Liver (tissue), 3 donors: ENCODE measurements around the gene ANKRD6.

Source experiments
- CTCF ChIP-seq: fragments of 150-350 bp; IDR thresholded peaks from 2 replicates; pipeline ENCODE4 v1.5.1; 2017; ENCODE audit warnings: improper control_type of control experiment, low read depth, low read length; ENCODE audit not compliant: missing input control
- FOXA1 ChIP-seq: IDR thresholded peaks from 2 replicates; pipeline ENCODE4 v1.6.1; 2016; ENCODE audit warnings: antibody characterized with exemption
- GABPA ChIP-seq, 2 donors: IDR thresholded peaks in 1 of 2; conservative IDR thresholded peaks in 1 of 2; 2 replicates each; pipeline ENCODE4 v1.6.1; 2016; ENCODE audit warnings: antibody characterized with exemption in 2 of 2, mild to moderate bottlenecking in 1 of 2, moderate library complexity in 1 of 2
- HNF4G ChIP-seq: IDR thresholded peaks from 2 replicates; pipeline ENCODE4 v1.6.1; 2016; ENCODE audit warnings: antibody characterized with exemption
- SP1 ChIP-seq: IDR thresholded peaks from 2 replicates; pipeline ENCODE4 v1.6.1; 2018; ENCODE audit warnings: antibody characterized with exemption, mild to moderate bottlenecking
- YY1 ChIP-seq: IDR thresholded peaks from 2 replicates; pipeline ENCODE4 v1.6.1; 2016; ENCODE audit warnings: antibody characterized with exemption, mild to moderate bottlenecking
- ZBTB33 ChIP-seq: IDR thresholded peaks from 2 replicates; pipeline ENCODE4 v1.6.1; 2016; ENCODE audit warnings: antibody characterized with exemption
- donor health status: healthy.
- donor health status: healthy.

- no peak for TF ChIP-seq CTCF
- TF ChIP-seq SP1, result no peak
- no peak for TF ChIP-seq ZBTB33
- no peak for TF ChIP-seq FOXA1
- TF ChIP-seq HNF4G, result no peak
- TF ChIP-seq YY1, result no peak
- no peak for TF ChIP-seq GABPA (IDR thresholded peaks at IDR 0.05 in 1 of 2, conservative IDR thresholded peaks at IDR 0.05 in 1 of 2)
These were observed 190.8 kb downstream of the ANKRD6 start for GRCh38 chr6:89623749-89624148.
